Right lobe of liver (tissue), 4 donors: ENCODE measurements around the gene HDAC7.

Source experiments
- POLR2A ChIP-seq: fragments of 450-650 bp; IDR thresholded peaks from one replicate; pipeline ENCODE4 v1.6.1; 2017; ENCODE audit warnings: antibody characterized with exemption, mild to moderate bottlenecking
- TF ChIP-seq, protein P1 (sequence below), 4 donors: fragments of 200-600 bp in 3 of 4; fragments of 450-650 bp in 1 of 4; IDR thresholded peaks; one replicate each; pipeline versions ENCODE4 v1.5.1 to v1.8.0; 2016 to 2022; ENCODE audit warnings: antibody characterized with exemption in 4 of 4, mild to moderate bottlenecking in 2 of 4
- donor health status: DM: no; HTN: no; CAD: no.
- donor health status: DM: no; HTN: no; CAD: no.
- donor health status: DM: no; HTN: yes; CAD: no.

DNA sequence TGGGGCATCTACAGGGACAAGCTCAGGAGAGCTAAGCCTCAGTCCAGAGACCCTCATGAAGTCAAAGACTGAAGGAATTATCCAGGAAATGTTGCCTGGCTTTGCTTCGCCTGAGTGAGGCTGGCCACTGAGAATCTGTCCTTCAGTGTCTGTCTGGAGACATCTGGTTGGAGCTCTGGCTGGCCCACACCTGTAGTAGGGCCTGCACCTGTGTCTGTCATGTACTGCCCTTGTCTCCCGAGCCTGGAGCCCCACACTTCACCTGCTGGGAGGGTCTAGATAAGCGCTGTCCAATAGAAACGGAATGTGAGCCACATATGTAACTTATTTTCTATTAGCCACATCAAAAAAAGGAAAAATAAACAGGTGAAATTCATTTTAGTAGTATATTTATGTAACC is 9.9 kb upstream of the HDAC7 start:
- TF ChIP-seq, protein P1, sequence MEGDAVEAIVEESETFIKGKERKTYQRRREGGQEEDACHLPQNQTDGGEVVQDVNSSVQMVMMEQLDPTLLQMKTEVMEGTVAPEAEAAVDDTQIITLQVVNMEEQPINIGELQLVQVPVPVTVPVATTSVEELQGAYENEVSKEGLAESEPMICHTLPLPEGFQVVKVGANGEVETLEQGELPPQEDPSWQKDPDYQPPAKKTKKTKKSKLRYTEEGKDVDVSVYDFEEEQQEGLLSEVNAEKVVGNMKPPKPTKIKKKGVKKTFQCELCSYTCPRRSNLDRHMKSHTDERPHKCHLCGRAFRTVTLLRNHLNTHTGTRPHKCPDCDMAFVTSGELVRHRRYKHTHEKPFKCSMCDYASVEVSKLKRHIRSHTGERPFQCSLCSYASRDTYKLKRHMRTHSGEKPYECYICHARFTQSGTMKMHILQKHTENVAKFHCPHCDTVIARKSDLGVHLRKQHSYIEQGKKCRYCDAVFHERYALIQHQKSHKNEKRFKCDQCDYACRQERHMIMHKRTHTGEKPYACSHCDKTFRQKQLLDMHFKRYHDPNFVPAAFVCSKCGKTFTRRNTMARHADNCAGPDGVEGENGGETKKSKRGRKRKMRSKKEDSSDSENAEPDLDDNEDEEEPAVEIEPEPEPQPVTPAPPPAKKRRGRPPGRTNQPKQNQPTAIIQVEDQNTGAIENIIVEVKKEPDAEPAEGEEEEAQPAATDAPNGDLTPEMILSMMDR (IDR thresholded peaks at IDR 0.05), result no peak
- no peak for TF ChIP-seq POLR2A
